Activated T-helper 2 cell treated with anti-CD3 and anti-CD28 coated beads, Interferon-gamma antibody, Interleukin-2, Interleukin-4, amounts not matched to agents 10 μg/mL and 5 μg/mL and 100 μg/mL, durations not matched to agents 14 hours and 24 hours and 36 hours (primary cell): ENCODE data around the gene AKR7A3. TPM values are rescaled to one million over a fixed set of nuclear protein-coding genes. Genes with fewer than 3 reads are reported as not detected.
"Not testable (repeated sequence)": the region's sequence is repeated elsewhere in the genome, so short reads cannot be mapped to it uniquely, and the experiment has no call there.

Experiments used
- DNase-seq: peaks from one replicate; pipeline ENCODE4 v3.0.0; 2021; ENCODE audit warnings: low spot score
- H3K27ac Mint-ChIP-seq: one replicate; pipeline ENCODE4 v1.8.0; 2021; ENCODE audit warnings: mixed read lengths
- H3K27me3 Mint-ChIP-seq: one replicate; pipeline ENCODE4 v1.8.0; 2021; ENCODE audit warnings: low read depth, mixed read lengths
- H3K36me3 Mint-ChIP-seq: one replicate; pipeline ENCODE4 v1.8.0; 2021; ENCODE audit warnings: low read depth, mixed read lengths
- H3K4me1 Mint-ChIP-seq: one replicate; pipeline ENCODE4 v1.8.0; 2021; ENCODE audit warnings: low read depth, mixed read lengths
- H3K4me3 Mint-ChIP-seq: one replicate; pipeline ENCODE4 v1.8.0; 2021; ENCODE audit warnings: low read depth, mild to moderate bottlenecking, moderate library complexity, mixed read lengths
- H3K9me3 Mint-ChIP-seq: one replicate; pipeline ENCODE4 v1.8.0; 2021; ENCODE audit warnings: mixed read lengths
- intact Hi-C: fragments of 100-400 bp; cut with micrococcal nuclease; formaldehyde crosslinking; loops from one replicate; pipeline ENCODE4 v1.15.1; 2023
- total RNA-seq: library from RNA; stranded (reverse); gene quantifications from 2 replicates; pipeline ENCODE4 v1.2.3, GENCODE V29; 2022

Gene AKR7A3
- total RNA-seq, 1 donor from 2014 or later: 2.1 TPM

DNA sequence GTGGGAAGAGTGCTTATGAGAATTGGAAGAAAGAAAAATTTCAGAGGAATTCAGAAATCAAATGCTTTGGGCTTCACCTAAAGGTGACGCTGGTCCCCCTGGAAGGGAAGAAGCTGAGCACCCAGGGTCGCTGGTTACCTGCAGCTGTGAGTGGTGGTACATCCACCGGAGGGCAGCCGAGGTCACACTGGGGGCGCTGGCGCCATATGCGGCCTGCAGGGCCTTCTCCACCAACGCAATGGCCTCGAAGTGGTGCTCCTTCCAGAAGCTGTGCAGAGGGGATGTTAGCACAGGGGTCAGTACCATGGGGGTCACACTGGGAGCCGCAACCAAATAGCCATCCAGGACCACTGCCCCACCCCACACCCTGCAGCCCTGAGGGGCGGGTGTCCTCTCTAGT lies 17.3 kb upstream of the AKR7A3 start:
- DNase-seq: no peak
- H3K27ac Mint-ChIP-seq: no peak overlapping the region

DNA sequence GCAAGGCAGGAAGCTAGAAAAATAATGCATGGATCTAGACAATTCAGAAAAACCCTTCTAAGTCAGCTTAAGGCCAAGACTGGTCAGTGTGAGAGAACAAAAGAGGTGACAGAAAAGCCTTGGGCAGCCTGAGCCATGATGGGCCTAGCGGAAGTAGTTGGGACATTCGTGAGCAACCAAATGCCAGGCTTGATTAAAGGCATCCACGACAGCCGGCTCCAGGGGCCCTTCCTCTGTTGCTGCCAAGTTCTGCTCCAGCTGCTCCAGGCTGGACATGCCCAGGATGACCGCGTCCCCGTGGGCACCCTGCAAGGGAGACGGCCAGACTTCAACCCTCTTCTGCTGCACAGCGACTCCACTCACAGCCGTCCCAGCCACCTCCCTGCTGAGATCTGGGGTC lies 15.5 kb upstream of the AKR7A3 start:
- intact Hi-C loops, H3K27ac Mint-ChIP-seq, H3K27me3 Mint-ChIP-seq, DNase-seq, H3K9me3 Mint-ChIP-seq, H3K4me1 Mint-ChIP-seq, H3K4me3 Mint-ChIP-seq: not testable (repeated sequence)
- H3K36me3 Mint-ChIP-seq: peaks cover 45% of the 10 kb centered on the region

More for the DNA sequence above, 17.3 kb upstream of the AKR7A3 start:
- peaks cover 7% of the 10 kb centered on the region for H3K4me1 Mint-ChIP-seq
- H3K36me3 Mint-ChIP-seq: peaks cover 46% of the 10 kb centered on the region
- intact Hi-C loops: no loop called here
- no peak overlapping the region for H3K4me3 Mint-ChIP-seq
- H3K9me3 Mint-ChIP-seq: no peaks in the 10 kb centered on the region
- no peaks in the 10 kb centered on the region for H3K27me3 Mint-ChIP-seq

DNA sequence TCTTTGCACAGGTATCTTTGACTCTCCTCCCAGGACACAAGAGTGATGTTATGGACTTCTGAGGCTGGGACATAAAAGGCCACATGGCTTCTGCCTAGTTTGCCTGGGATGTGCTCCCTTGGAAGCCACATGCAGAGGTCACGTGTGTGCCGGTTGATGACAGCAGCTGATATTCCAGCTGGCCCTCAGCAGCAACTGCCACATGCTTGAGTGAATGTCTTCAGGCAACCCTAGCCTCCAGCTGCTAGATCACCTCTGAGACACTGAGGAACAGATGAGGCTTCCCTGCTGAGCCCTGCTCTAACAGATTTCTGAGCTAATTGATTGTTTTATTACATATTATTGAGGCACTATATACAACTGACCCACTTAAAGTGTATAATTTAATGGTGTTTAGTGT lies 11.6 kb upstream of the AKR7A3 start:
- Mint-ChIP-seq H3K9me3 (peaks cover 16% of the 10 kb centered on the region), H3K4me3 (no peak overlapping the region), H3K27me3 (no peaks in the 10 kb centered on the region), H3K36me3 (peaks cover 34% of the 10 kb centered on the region), H3K27ac (no peak overlapping the region), H3K4me1 (no peaks in the 10 kb centered on the region)
- intact Hi-C loops: no loop called here
- no peak for DNase-seq

DNA sequence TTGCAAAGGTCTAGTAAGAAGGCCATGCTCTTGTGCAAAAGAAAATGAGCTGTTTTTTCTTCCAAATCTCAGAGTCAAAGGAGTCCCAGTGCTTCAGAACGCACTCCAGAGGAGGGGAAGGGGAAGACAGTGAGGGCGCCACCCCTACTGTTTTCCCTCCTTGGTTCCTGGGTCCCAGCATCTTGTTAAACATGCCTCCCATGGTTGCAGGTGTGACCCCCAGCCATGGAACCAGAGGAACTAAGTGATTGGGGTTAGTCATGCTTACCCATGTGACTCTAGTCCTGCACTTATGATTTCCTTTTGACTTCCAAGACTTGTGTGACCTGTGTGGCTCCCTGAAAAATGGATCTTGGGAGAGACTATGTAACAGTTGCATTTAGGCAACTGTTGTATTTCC lies 6.1 kb upstream of the AKR7A3 start:
- H3K4me1 Mint-ChIP-seq: no peaks in the 10 kb centered on the region
- H3K9me3 Mint-ChIP-seq: peaks cover 49% of the 10 kb centered on the region
- H3K27ac Mint-ChIP-seq: no peak overlapping the region
- H3K36me3 Mint-ChIP-seq: peaks cover 39% of the 10 kb centered on the region
- no peak for DNase-seq
- intact Hi-C loops: no loop called here
- peaks cover 3% of the 10 kb centered on the region for H3K27me3 Mint-ChIP-seq
- H3K4me3 Mint-ChIP-seq: no peak overlapping the region

DNA sequence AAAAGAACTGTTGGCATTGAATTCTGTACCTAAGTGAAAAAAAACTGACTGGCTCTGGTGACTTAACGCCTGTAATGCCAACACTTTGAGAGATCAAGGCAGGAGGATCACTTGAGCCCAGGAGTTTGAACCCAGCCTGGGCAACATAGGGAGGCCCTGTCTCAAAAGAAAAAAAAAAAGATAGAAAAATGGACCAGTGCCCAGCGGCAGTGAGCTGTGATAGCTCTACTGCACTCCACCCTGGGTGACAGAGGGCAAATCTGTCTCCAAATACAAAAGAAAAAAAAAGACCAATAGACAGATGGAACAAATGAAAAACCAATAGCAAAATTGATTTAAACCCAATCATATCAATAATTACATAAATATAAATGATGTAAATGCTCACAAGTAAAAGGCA lies 674 bp upstream of the AKR7A3 start:
- Mint-ChIP-seq H3K4me1 (peaks cover 3% of the 10 kb centered on the region), H3K4me3 (peak overlapping the region; percentile 37), H3K36me3 (peaks cover 19% of the 10 kb centered on the region), H3K9me3 (peaks cover 22% of the 10 kb centered on the region), H3K27me3 (peaks cover 5% of the 10 kb centered on the region), H3K27ac (no peak overlapping the region)
- intact Hi-C loops: no loop called here
- no peak for DNase-seq

DNA sequence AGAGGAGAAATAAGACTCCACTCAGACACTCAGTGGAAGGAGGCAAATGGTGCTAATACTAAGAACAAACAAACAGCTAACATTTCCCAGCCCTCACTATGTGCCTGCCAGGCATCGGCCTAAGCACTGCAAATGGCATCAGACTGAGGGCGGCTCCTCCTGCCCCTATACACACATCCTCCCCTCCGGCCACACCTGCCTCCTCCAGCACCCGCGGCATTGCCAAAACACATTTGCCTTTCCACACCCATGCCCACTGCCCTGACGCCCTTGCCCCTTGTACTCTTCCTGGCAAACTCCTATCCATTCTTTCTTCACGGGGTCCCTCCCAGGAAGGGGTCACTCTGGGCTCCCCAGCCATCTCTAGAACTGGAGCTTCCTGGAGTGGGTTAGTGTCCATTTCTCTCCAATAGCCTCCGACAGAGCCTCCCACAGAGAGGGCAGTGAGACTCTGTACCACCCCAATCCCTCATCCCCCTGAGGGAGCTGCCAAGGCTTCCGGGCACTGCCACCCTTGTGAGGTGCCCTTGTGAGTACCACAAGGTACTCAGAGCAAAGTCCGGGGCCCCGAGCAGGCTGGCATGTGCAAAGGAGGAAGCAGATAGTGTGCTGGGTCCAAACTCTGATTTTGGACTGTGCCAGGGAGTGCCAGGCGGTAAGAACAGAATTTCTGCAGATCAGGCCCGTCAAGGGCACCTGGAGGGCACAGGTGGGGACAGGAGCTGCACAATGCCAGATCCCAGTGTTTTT lies 959 bp downstream of the AKR7A3 start:
- Mint-ChIP-seq H3K36me3 (peaks cover 12% of the 10 kb centered on the region), H3K9me3 (peaks cover 9% of the 10 kb centered on the region), H3K4me3 (peak overlapping the region; percentile 19), H3K4me1 (peaks cover 3% of the 10 kb centered on the region), H3K27me3 (peaks cover 5% of the 10 kb centered on the region), H3K27ac (no peak overlapping the region)
- intact Hi-C loops: no loop called here
- no peak for DNase-seq

DNA sequence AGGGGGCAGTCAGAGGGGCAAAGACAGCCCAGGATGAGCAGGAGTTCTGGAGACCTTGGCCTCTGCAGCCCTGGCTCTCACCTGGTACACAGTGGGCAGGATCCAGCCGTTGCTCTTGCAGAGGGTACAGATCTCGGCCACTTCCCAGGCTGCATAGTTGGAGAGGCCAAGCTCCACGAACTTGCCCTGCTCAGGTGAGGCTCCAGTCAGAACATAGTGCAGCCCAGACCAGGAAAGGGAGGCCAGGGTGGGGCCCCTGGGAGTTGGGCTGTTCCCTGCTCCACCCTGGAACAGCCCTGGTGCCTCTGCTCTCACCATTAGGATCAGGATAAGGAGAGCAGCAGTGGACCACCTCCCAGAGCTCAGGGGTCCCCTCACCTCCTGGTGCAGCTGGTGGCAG lies 2.8 kb downstream of the AKR7A3 start:
- H3K4me1 Mint-ChIP-seq, H3K27ac Mint-ChIP-seq, DNase-seq, H3K36me3 Mint-ChIP-seq, H3K4me3 Mint-ChIP-seq, intact Hi-C loops, H3K9me3 Mint-ChIP-seq, H3K27me3 Mint-ChIP-seq: not testable (repeated sequence)

DNA sequence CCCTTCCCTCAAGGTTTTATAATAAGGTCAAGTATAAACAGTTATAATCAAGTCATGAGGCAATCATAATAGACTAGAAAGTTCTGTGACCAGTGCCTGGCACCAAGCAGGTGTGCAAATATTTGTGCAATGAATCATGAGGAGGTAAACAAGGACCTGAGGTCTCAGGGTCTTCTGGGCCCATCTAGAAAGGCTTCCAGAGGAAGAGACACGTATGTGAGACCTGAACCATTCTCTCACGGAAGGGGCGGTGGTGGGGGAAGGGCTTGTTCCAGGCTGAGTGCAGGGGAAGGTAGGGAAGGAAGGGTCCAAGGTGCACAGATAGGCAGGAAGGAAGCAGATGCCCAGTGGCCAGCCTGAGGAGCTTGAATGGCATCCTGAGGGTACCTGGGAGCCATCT lies 3.2 kb downstream of the AKR7A3 start:
- H3K4me1 Mint-ChIP-seq, intact Hi-C loops, H3K4me3 Mint-ChIP-seq, DNase-seq, H3K27ac Mint-ChIP-seq, H3K9me3 Mint-ChIP-seq, H3K27me3 Mint-ChIP-seq, H3K36me3 Mint-ChIP-seq: not testable (repeated sequence)

DNA sequence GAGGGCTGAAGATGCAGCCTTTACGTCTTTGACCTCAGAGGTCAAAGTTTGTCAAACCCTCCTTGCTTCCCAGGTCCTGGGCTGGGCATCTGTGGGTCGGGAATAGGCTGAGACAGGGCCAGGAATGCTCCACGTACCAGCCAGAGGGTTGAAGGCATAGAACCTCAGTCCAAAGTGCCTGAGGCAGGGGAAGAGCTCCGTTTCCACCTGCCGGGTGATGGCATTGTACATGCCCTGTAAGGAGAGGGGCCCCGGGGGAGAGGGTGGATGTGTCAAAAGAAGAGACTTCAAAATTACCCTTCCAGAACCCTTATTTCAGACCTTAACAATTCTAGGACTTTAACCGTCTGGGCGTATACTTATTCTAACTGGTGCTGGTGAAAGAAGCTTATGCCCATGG lies 3.7 kb downstream of the AKR7A3 start:
- H3K27ac Mint-ChIP-seq: no peak overlapping the region
- peaks cover 5% of the 10 kb centered on the region for H3K36me3 Mint-ChIP-seq
- peaks cover 4% of the 10 kb centered on the region for H3K27me3 Mint-ChIP-seq
- no peaks in the 10 kb centered on the region for H3K9me3 Mint-ChIP-seq
- peaks cover 3% of the 10 kb centered on the region for H3K4me1 Mint-ChIP-seq
- no peak overlapping the region for H3K4me3 Mint-ChIP-seq
- intact Hi-C loops: no loop called here
- no peak for DNase-seq

DNA sequence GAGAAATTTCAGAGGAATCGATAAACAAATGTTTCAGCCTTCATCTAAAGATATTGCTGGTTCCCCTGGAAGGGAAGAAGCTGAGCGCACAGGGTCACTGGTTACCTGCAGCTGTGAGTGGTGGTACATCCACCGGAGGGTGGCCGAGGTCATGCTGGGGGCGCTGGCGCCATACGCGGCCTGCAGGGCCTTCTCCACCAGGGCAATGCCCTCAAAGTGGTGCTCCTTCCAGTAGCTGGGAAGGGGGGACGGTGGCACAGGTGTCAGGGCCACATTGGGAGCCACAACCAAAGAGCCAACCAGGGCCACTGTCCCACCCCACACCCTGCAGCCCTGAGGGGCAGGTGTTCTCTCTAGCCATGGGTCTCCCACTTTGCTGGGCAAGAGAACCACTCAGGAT lies 4.7 kb downstream of the AKR7A3 start:
- Mint-ChIP-seq H3K27me3 (no peaks in the 10 kb centered on the region), H3K4me3 (no peak overlapping the region), H3K9me3 (no peaks in the 10 kb centered on the region), H3K36me3 (no peaks in the 10 kb centered on the region), H3K27ac (no peak overlapping the region), H3K4me1 (no peaks in the 10 kb centered on the region)
- DNase-seq: no peak
- intact Hi-C loops: no loop called here

DNA sequence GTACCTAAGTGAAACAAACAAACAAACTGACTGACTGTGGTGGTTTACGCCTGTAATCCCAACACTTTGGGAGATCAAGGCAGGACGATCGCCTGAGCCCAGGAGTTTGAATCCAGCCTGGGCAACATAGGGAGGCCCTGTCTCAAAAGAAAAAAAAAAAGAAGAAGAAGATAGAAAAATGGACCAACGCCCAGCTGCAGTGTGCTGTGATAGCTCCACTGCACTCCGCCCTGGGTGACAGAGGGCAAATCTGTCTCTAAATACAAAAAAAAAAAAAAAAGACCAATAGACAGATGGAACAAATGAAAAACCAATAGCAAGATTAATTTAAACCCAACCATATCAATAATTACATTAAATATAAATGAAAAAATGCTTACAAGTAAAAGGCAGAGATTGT lies 13.9 kb downstream of the AKR7A3 start:
- no peak for DNase-seq
- Mint-ChIP-seq H3K4me1 (no peaks in the 10 kb centered on the region), H3K27ac (no peak overlapping the region), H3K9me3 (peaks cover 9% of the 10 kb centered on the region), H3K27me3 (peaks cover 9% of the 10 kb centered on the region), H3K4me3 (no peak overlapping the region), H3K36me3 (peaks cover 6% of the 10 kb centered on the region)
- intact Hi-C loops: no loop called here

DNA sequence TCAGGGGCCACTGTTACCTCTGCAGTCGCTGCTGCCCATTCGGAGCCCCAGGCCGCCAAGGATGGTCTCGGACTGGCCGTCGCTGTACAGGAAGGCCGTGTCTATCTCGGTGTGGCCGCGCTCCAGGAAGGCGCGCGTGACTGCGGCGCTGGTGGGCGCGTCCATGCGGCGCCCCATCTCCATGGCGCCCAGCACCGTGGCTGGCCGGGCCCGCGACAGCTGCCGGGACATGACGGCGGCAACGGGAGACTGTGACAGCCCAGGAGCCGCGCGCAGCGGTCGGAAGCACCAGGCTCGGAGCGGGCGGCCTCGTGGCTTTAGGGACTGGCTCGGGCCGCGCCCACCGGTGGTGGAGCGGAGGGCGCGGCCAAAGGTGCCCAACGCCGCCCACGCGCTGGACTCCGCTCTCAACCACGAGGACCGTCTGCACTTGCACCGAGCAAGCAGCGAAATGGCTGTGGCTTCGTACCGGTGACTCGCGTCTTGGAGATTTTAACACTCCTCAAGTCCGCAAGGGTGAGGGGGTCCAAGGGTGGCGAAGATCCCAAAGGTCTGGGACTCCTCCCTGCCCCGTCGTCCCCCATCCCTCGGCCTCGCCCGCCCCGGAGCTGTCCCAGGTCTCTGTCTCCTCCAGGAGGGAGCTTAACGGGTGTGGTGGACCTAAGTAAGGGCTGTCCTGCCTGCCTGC lies 14.6 kb downstream of the AKR7A3 start:
- intact Hi-C loops, DNase-seq, H3K4me1 Mint-ChIP-seq, H3K27ac Mint-ChIP-seq, H3K36me3 Mint-ChIP-seq, H3K9me3 Mint-ChIP-seq, H3K4me3 Mint-ChIP-seq, H3K27me3 Mint-ChIP-seq: not testable (repeated sequence)

DNA sequence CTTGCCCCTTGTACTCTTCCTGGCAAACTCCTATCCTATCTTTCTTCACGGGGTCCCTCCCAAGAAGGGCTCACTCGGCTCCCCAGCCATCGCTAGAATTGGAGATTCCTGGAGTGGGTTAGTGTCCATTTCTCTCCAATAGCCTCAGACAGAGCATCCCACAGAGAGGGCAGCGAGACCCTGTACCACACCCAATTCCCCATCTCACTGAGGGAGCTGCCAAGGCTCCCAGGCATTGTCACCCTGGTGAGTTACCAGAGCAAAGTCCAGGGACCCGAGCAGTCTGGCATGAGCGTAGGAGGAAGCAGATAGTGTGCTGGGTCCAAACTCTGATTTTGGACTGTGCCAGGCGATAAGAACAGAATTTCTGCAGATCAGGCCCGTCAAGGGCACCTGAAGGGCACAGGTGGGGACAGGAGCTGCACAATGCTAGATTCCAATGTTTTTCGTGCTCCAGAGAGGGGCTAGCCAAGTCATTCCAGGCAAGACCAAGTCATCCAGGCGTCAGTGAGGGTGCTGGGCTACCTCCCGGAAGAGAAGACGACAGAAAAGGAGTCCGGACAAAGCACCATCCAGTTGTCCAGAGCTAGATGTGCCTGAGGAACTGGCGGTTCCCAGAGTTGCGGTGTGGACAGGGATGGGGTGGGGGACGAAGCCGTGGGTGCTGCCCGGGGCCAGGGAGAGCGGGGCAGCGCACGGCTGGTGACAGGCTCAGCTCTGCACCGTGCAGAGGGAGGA lies 15.3 kb downstream of the AKR7A3 start:
- Mint-ChIP-seq H3K36me3 (peaks cover 6% of the 10 kb centered on the region), H3K4me3 (no peak overlapping the region), H3K27me3 (peaks cover 9% of the 10 kb centered on the region), H3K27ac (no peak overlapping the region), H3K4me1 (no peaks in the 10 kb centered on the region), H3K9me3 (peaks cover 9% of the 10 kb centered on the region)
- intact Hi-C loops: no loop called here
- DNase-seq: no peak
